ENCODE results near the gene KCTD16. TPM values are rescaled to one million over a fixed set of nuclear protein-coding genes. Genes with fewer than 3 reads are reported as not detected.

Gene KCTD16
- total and polyA plus RNA-seq, 2 donors, result 0.02 to 0.09 TPM

- Histone ChIP-seq H3K4me1 (ENCODE audit: control insufficient read depth in 2 of 2, insufficient read depth in 2 of 2, low read length in 2 of 2) (no peaks in the 10 kb centered on the region), H3K27ac (ENCODE audit: low read depth in 1 of 2, low read length in 1 of 2) (no peak overlapping the region)
- WGBS, result 83% methylated on average over 4 of the region's 4 CpGs
Observed at GRCh38 chr5:144352330-144352729, 181.7 kb downstream of the KCTD16 start.

GRCh38 chr5:144352732-144353317 is 182.2 kb downstream of the KCTD16 start:
- DNase-seq (ENCODE audit: low read depth in 6 of 9, low spot score in 9 of 9), result no peak
- 70% methylated on average over 4 of the region's 4 CpGs for WGBS
- H3K4me1 ChIP-seq (ENCODE audit: control insufficient read depth in 2 of 2, insufficient read depth in 2 of 2, low read length in 2 of 2), result no peaks in the 10 kb centered on the region

More at GRCh38 chr5:144352330-144352729, 181.7 kb downstream of the KCTD16 start:
- no peaks in the 10 kb centered on the region for H3K9me3 ChIP-seq (ENCODE audit: control insufficient read depth in 2 of 2, insufficient read depth in 1 of 2, low read length in 1 of 2)
- no peak overlapping the region for H3K4me3 ChIP-seq (ENCODE audit: low read length in 2 of 2)
- no peaks in the 10 kb centered on the region for H3K36me3 ChIP-seq (ENCODE audit: control insufficient read depth in 2 of 2, insufficient read depth in 2 of 2, low read length in 1 of 2)
- no peaks in the 10 kb centered on the region for H3K27me3 ChIP-seq (ENCODE audit: control insufficient read depth in 2 of 2, insufficient read depth in 1 of 2, low read length in 1 of 2)
- DNase-seq (ENCODE audit: low read depth in 6 of 9, low spot score in 9 of 9), result no peak

GRCh38 chr5:144356489-144356888 is 185.8 kb downstream of the KCTD16 start:
- H3K27me3 ChIP-seq (ENCODE audit: control insufficient read depth in 2 of 2, insufficient read depth in 1 of 2, low read length in 1 of 2), result no peaks in the 10 kb centered on the region
- H3K36me3 ChIP-seq (ENCODE audit: control insufficient read depth in 2 of 2, insufficient read depth in 2 of 2, low read length in 1 of 2), result no peaks in the 10 kb centered on the region
- no peak for DNase-seq (ENCODE audit: low read depth in 6 of 9, low spot score in 9 of 9)
- no peaks in the 10 kb centered on the region for H3K4me1 ChIP-seq (ENCODE audit: control insufficient read depth in 2 of 2, insufficient read depth in 2 of 2, low read length in 2 of 2)
- no peak overlapping the region for H3K27ac ChIP-seq (ENCODE audit: low read depth in 1 of 2, low read length in 1 of 2)
- H3K9me3 ChIP-seq (ENCODE audit: control insufficient read depth in 2 of 2, insufficient read depth in 1 of 2, low read length in 1 of 2), result no peaks in the 10 kb centered on the region
- WGBS, result 85% methylated on average over 1 of the region's 1 CpG
- no peak overlapping the region for H3K4me3 ChIP-seq (ENCODE audit: low read length in 2 of 2)

More at GRCh38 chr5:144352732-144353317, 182.2 kb downstream of the KCTD16 start:
- no peaks in the 10 kb centered on the region for H3K36me3 ChIP-seq (ENCODE audit: control insufficient read depth in 2 of 2, insufficient read depth in 2 of 2, low read length in 1 of 2)
- H3K4me3 ChIP-seq (ENCODE audit: low read length in 2 of 2), result no peak overlapping the region
- H3K9me3 ChIP-seq (ENCODE audit: control insufficient read depth in 2 of 2, insufficient read depth in 1 of 2, low read length in 1 of 2), result no peaks in the 10 kb centered on the region
- no peaks in the 10 kb centered on the region for H3K27me3 ChIP-seq (ENCODE audit: control insufficient read depth in 2 of 2, insufficient read depth in 1 of 2, low read length in 1 of 2)
- no peak overlapping the region for H3K27ac ChIP-seq (ENCODE audit: low read depth in 1 of 2, low read length in 1 of 2)

GRCh38 chr5:144361406-144361805 is 190.7 kb downstream of the KCTD16 start:
- Histone ChIP-seq H3K27ac (ENCODE audit: low read depth in 1 of 2, low read length in 1 of 2) (no peak overlapping the region), H3K4me1 (ENCODE audit: control insufficient read depth in 2 of 2, insufficient read depth in 2 of 2, low read length in 2 of 2) (no peaks in the 10 kb centered on the region), H3K9me3 (ENCODE audit: control insufficient read depth in 2 of 2, insufficient read depth in 1 of 2, low read length in 1 of 2) (no peaks in the 10 kb centered on the region), H3K36me3 (ENCODE audit: control insufficient read depth in 2 of 2, insufficient read depth in 2 of 2, low read length in 1 of 2) (no peaks in the 10 kb centered on the region), H3K27me3 (ENCODE audit: control insufficient read depth in 2 of 2, insufficient read depth in 1 of 2, low read length in 1 of 2) (no peaks in the 10 kb centered on the region), H3K4me3 (ENCODE audit: low read length in 2 of 2) (no peak overlapping the region)
- DNase-seq (ENCODE audit: low read depth in 6 of 9, low spot score in 9 of 9), result no peak
- 91% methylated on average over 2 of the region's 2 CpGs for WGBS

- Histone ChIP-seq H3K36me3 (ENCODE audit: control insufficient read depth in 2 of 2, insufficient read depth in 2 of 2, low read length in 1 of 2) (no peaks in the 10 kb centered on the region), H3K27ac (ENCODE audit: low read depth in 1 of 2, low read length in 1 of 2) (no peak overlapping the region), H3K27me3 (ENCODE audit: control insufficient read depth in 2 of 2, insufficient read depth in 1 of 2, low read length in 1 of 2) (no peaks in the 10 kb centered on the region), H3K9me3 (ENCODE audit: control insufficient read depth in 2 of 2, insufficient read depth in 1 of 2, low read length in 1 of 2) (no peaks in the 10 kb centered on the region), H3K4me3 (ENCODE audit: low read length in 2 of 2) (no peak overlapping the region), H3K4me1 (ENCODE audit: control insufficient read depth in 2 of 2, insufficient read depth in 2 of 2, low read length in 2 of 2) (no peaks in the 10 kb centered on the region)
- DNase-seq (ENCODE audit: low read depth in 6 of 9, low spot score in 9 of 9), result no peak
Observed at GRCh38 chr5:144365885-144366284, 195.2 kb downstream of the KCTD16 start.

GRCh38 chr5:144367991-144368390 is 197.3 kb downstream of the KCTD16 start:
- H3K4me3 ChIP-seq (ENCODE audit: low read length in 2 of 2), result no peak overlapping the region
- DNase-seq (ENCODE audit: low read depth in 6 of 9, low spot score in 9 of 9), result no peak
- no peaks in the 10 kb centered on the region for H3K36me3 ChIP-seq (ENCODE audit: control insufficient read depth in 2 of 2, insufficient read depth in 2 of 2, low read length in 1 of 2)
- no peak overlapping the region for H3K27ac ChIP-seq (ENCODE audit: low read depth in 1 of 2, low read length in 1 of 2)
- WGBS, result 98% methylated on average over 3 of the region's 3 CpGs
- H3K27me3 ChIP-seq (ENCODE audit: control insufficient read depth in 2 of 2, insufficient read depth in 1 of 2, low read length in 1 of 2), result no peaks in the 10 kb centered on the region
- H3K9me3 ChIP-seq (ENCODE audit: control insufficient read depth in 2 of 2, insufficient read depth in 1 of 2, low read length in 1 of 2), result no peaks in the 10 kb centered on the region
- H3K4me1 ChIP-seq (ENCODE audit: control insufficient read depth in 2 of 2, insufficient read depth in 2 of 2, low read length in 2 of 2), result no peaks in the 10 kb centered on the region

- 82% methylated on average over 4 of the region's 4 CpGs for WGBS
- H3K4me1 ChIP-seq (ENCODE audit: control insufficient read depth in 2 of 2, insufficient read depth in 2 of 2, low read length in 2 of 2), result no peaks in the 10 kb centered on the region
- H3K36me3 ChIP-seq (ENCODE audit: control insufficient read depth in 2 of 2, insufficient read depth in 2 of 2, low read length in 1 of 2), result no peaks in the 10 kb centered on the region
- H3K27ac ChIP-seq (ENCODE audit: low read depth in 1 of 2, low read length in 1 of 2), result no peak overlapping the region
- H3K9me3 ChIP-seq (ENCODE audit: control insufficient read depth in 2 of 2, insufficient read depth in 1 of 2, low read length in 1 of 2), result no peaks in the 10 kb centered on the region
- DNase-seq (ENCODE audit: low read depth in 6 of 9, low spot score in 9 of 9), result no peak
- H3K4me3 ChIP-seq (ENCODE audit: low read length in 2 of 2), result no peak overlapping the region
- H3K27me3 ChIP-seq (ENCODE audit: control insufficient read depth in 2 of 2, insufficient read depth in 1 of 2, low read length in 1 of 2), result no peaks in the 10 kb centered on the region
Observed at GRCh38 chr5:144368556-144368955, 197.9 kb downstream of the KCTD16 start.

- Histone ChIP-seq H3K36me3 (ENCODE audit: control insufficient read depth in 2 of 2, insufficient read depth in 2 of 2, low read length in 1 of 2) (no peaks in the 10 kb centered on the region), H3K27me3 (ENCODE audit: control insufficient read depth in 2 of 2, insufficient read depth in 1 of 2, low read length in 1 of 2) (no peaks in the 10 kb centered on the region), H3K27ac (ENCODE audit: low read depth in 1 of 2, low read length in 1 of 2) (no peak overlapping the region), H3K4me3 (ENCODE audit: low read length in 2 of 2) (no peak overlapping the region), H3K9me3 (ENCODE audit: control insufficient read depth in 2 of 2, insufficient read depth in 1 of 2, low read length in 1 of 2) (no peaks in the 10 kb centered on the region), H3K4me1 (ENCODE audit: control insufficient read depth in 2 of 2, insufficient read depth in 2 of 2, low read length in 2 of 2) (no peaks in the 10 kb centered on the region)
- WGBS, result 92% methylated on average over 4 of the region's 4 CpGs
- DNase-seq (ENCODE audit: low read depth in 6 of 9, low spot score in 9 of 9), result no peak
Observed at GRCh38 chr5:144369006-144369405, 198.3 kb downstream of the KCTD16 start.

GRCh38 chr5:144370273-144370672 is 199.6 kb downstream of the KCTD16 start:
- Histone ChIP-seq H3K36me3 (ENCODE audit: control insufficient read depth in 2 of 2, insufficient read depth in 2 of 2, low read length in 1 of 2) (no peaks in the 10 kb centered on the region), H3K27me3 (ENCODE audit: control insufficient read depth in 2 of 2, insufficient read depth in 1 of 2, low read length in 1 of 2) (no peaks in the 10 kb centered on the region), H3K9me3 (ENCODE audit: control insufficient read depth in 2 of 2, insufficient read depth in 1 of 2, low read length in 1 of 2) (no peaks in the 10 kb centered on the region), H3K4me3 (ENCODE audit: low read length in 2 of 2) (no peak overlapping the region), H3K4me1 (ENCODE audit: control insufficient read depth in 2 of 2, insufficient read depth in 2 of 2, low read length in 2 of 2) (no peaks in the 10 kb centered on the region), H3K27ac (ENCODE audit: low read depth in 1 of 2, low read length in 1 of 2) (no peak overlapping the region)
- WGBS, result 95% methylated on average over 3 of the region's 3 CpGs
- DNase-seq (ENCODE audit: low read depth in 6 of 9, low spot score in 9 of 9), result no peak

Measured in thymus (tissue), 11 donors.